Aorta (tissue), 5 donors: ENCODE data around the gene RIPK3. TPM values are rescaled to one million over a fixed set of nuclear protein-coding genes. Genes with fewer than 3 reads are reported as not detected.

Experiments used
- ATAC-seq: fragments of 200-7000 bp; cut with Tn5 transposase; one replicate; pipeline ENCODE4 v1.9.1; 2022; ENCODE audit warnings: moderate library complexity; ENCODE audit not compliant: low FRiP score
- DNase-seq, 2 donors: peaks; one replicate each; pipeline ENCODE4 v3.0.0-alpha.2; 2020
- H3K27ac ChIP-seq, 2 donors: one replicate each; pipeline ENCODE4 v1.5.1; 2013; ENCODE audit warnings: low read length in 2 of 2, mild to moderate bottlenecking in 2 of 2, moderate library complexity in 2 of 2, control low read depth in 1 of 2, inconsistent platforms in 1 of 2, low read depth in 1 of 2
- H3K27me3 ChIP-seq, 2 donors: one replicate each; pipeline ENCODE4 v1.6.1; 2013; ENCODE audit warnings: control low read depth in 1 of 2, low read length in 1 of 2, mild to moderate bottlenecking in 1 of 2, moderate library complexity in 1 of 2; ENCODE audit not compliant: insufficient read depth in 2 of 2, control insufficient read depth in 1 of 2
- H3K36me3 ChIP-seq, 2 donors: one replicate each; pipeline ENCODE4 v1.6.1; 2013; ENCODE audit warnings: control low read depth in 1 of 2, low read length in 1 of 2, mild to moderate bottlenecking in 1 of 2; ENCODE audit not compliant: insufficient read depth in 2 of 2, control insufficient read depth in 1 of 2
- H3K4me1 ChIP-seq, 2 donors: one replicate each; pipeline ENCODE4 v1.6.1; 2013; ENCODE audit warnings: low read length in 2 of 2, control low read depth in 1 of 2, mild to moderate bottlenecking in 1 of 2, moderate library complexity in 1 of 2; ENCODE audit not compliant: insufficient read depth in 2 of 2, control insufficient read depth in 1 of 2
- H3K4me3 ChIP-seq, 2 donors: one replicate each; pipeline ENCODE4 v1.5.1; 2013; ENCODE audit warnings: low read length in 2 of 2, control low read depth in 1 of 2, mild to moderate bottlenecking in 1 of 2
- H3K9me3 ChIP-seq: one replicate; pipeline ENCODE4 v1.6.1; 2013; ENCODE audit warnings: mild to moderate bottlenecking, low read length; ENCODE audit not compliant: control insufficient read depth
- WGBS, 2 donors: extraction: QIAGEN DNeasy Blood & Tissue Kit; methylation state at CpG; one replicate each; pipeline ENCODE4 v1.1.7; 2013; 5-methylcytosine and 5-hydroxymethylcytosine counted together
- intact Hi-C, 2 donors: fragments of 100-400 bp; cut with DNase I; formaldehyde crosslinking; loops; one replicate each; pipeline versions ENCODE4 v1.14.2 to v1.15.0; 2022
- polyA plus RNA-seq, 2 donors: library from polyadenylated mRNA; stranded (reverse); fragments of 200-250 nt; gene quantifications; one replicate each; pipeline ENCODE4 v1.2.3, GENCODE V29; 2013
- total RNA-seq, 2 donors: library from RNA; stranded (reverse); fragmentation: NEBNext Ultra II Directional; extraction: Animal tissue kit (Norgen Biotek cat#: 25700); gene quantifications; one replicate each; pipeline ENCODE4 v1.2.1, GENCODE V29; 2021
- donor health status: healthy with polysubstance abuse.
- donor health status: Bipolar disorder and iron deficiency.
- donor health status: DM: no; HTN: no; CAD: no.
- donor health status: DM: no; HTN: no; CAD: no.
- donor health status: DM: yes; HTN: yes; CAD: no.

The RIPK3 gene
- total and polyA plus RNA-seq, 4 donors: 4.0 to 15.8 (median 7.1) TPM

- Histone ChIP-seq H3K9me3 (no peaks in the 10 kb centered on the region), H3K27ac (no peak overlapping the region), H3K27me3 (no peaks in the 10 kb centered on the region), H3K4me1 (no peaks in the 10 kb centered on the region), H3K36me3 (peaks cover 0 to 6% of the 10 kb centered on the region in 2 donors), H3K4me3 (no peak overlapping the region)
- ATAC-seq: no peak
- intact Hi-C loops: no loop called here
- WGBS, 2 donors: 89 to 98% methylated on average over 5 of the region's 5 CpGs
- no peak for DNase-seq
These were observed 52.8 kb downstream of the RIPK3 start for GRCh38 chr14:24286996-24287395.

Other genes starting within 250 kb of the RIPK3 start
Only the 30 nearest of the 33 such genes appear.
- gene NRL, start 225.0 kb downstream of the RIPK3 start, total RNA-seq: 1 to 10 TPM; 1.1 to 1.4 TPM
- 1 to 10 TPM in 1 of 2 donors, under 1 TPM in 1; 0.63 to 1.3 TPM for gene NRL, start 225.0 kb downstream of the RIPK3 start, polyA plus RNA-seq
- under 1 TPM; 0.71 to 0.75 TPM for gene FITM1, start 209.3 kb downstream of the RIPK3 start, total RNA-seq
- under 1 TPM in 1 of 2 donors, not detected in 1; 0.56 TPM for gene FITM1, start 209.3 kb downstream of the RIPK3 start, polyA plus RNA-seq
- 100 to 1,000 TPM; 112 to 125 TPM for gene PSME1, start 203.8 kb downstream of the RIPK3 start, total RNA-seq
- gene PSME1, start 203.8 kb downstream of the RIPK3 start, polyA plus RNA-seq: 100 to 1,000 TPM; 206 to 210 TPM
- 10 to 100 TPM; 12.8 to 15.3 TPM for gene EMC9, start 198.4 kb downstream of the RIPK3 start, total RNA-seq
- 10 to 100 TPM; 18.3 to 41.9 TPM for gene EMC9, start 198.4 kb downstream of the RIPK3 start, polyA plus RNA-seq
- 10 to 100 TPM; 86.1 to 93.6 TPM for gene PSME2, start 193.4 kb downstream of the RIPK3 start, total RNA-seq
- gene PSME2, start 193.4 kb downstream of the RIPK3 start, polyA plus RNA-seq: 100 to 1,000 TPM; 142 to 261 TPM
- 10 to 100 TPM; 51.6 to 61.1 TPM for gene RNF31, start 192.5 kb downstream of the RIPK3 start, total RNA-seq
- 100 to 1,000 TPM in 1 of 2 donors, 1 to 10 TPM in 1; 9.1 to 167 TPM for gene RNF31, start 192.5 kb downstream of the RIPK3 start, polyA plus RNA-seq
- gene IRF9, start 178.7 kb downstream of the RIPK3 start, total RNA-seq: 100 to 1,000 TPM; 113 to 117 TPM
- gene IRF9, start 178.7 kb downstream of the RIPK3 start, polyA plus RNA-seq: 100 to 1,000 TPM in 1 of 2 donors, 10 to 100 TPM in 1; 56.0 to 111 TPM
- 10 to 100 TPM; 13.2 to 18.1 TPM for gene REC8, start 167.9 kb downstream of the RIPK3 start, total RNA-seq
- gene REC8, start 167.9 kb downstream of the RIPK3 start, polyA plus RNA-seq: 1 to 10 TPM; 2.4 to 8.2 TPM
- gene IPO4, start 151.2 kb downstream of the RIPK3 start, total RNA-seq: 10 to 100 TPM; 23.4 to 29.3 TPM
- gene IPO4, start 151.2 kb downstream of the RIPK3 start, polyA plus RNA-seq: 10 to 100 TPM in 1 of 2 donors, 1 to 10 TPM in 1; 3.4 to 11.6 TPM
- 10 to 100 TPM; 35.3 to 37.3 TPM for gene TM9SF1, start 144.6 kb downstream of the RIPK3 start, total RNA-seq
- 10 to 100 TPM; 15.8 to 35.0 TPM for gene TM9SF1, start 144.6 kb downstream of the RIPK3 start, polyA plus RNA-seq
- under 1 TPM in 1 of 2 donors, not detected in 1; 0.39 TPM for gene TSSK4, start 134.3 kb downstream of the RIPK3 start, total RNA-seq
- gene TSSK4, start 134.3 kb downstream of the RIPK3 start, polyA plus RNA-seq: not detected
- gene CHMP4A, start 126.5 kb downstream of the RIPK3 start, total RNA-seq: 10 to 100 TPM; 38.3 to 45.8 TPM
- gene CHMP4A, start 126.5 kb downstream of the RIPK3 start, polyA plus RNA-seq: 100 to 1,000 TPM; 130 to 179 TPM
- 10 to 100 TPM; 15.2 to 19.5 TPM for gene MDP1, start 123.9 kb downstream of the RIPK3 start, total RNA-seq
- 10 to 100 TPM; 38.7 to 49.6 TPM for gene MDP1, start 123.9 kb downstream of the RIPK3 start, polyA plus RNA-seq
- 100 to 1,000 TPM; 122 to 123 TPM for gene NEDD8, start 107.6 kb downstream of the RIPK3 start, total RNA-seq
- gene NEDD8, start 107.6 kb downstream of the RIPK3 start, polyA plus RNA-seq: 100 to 1,000 TPM; 222 to 345 TPM
- gene GMPR2, start 107.1 kb downstream of the RIPK3 start, total RNA-seq: 10 to 100 TPM; 44.6 to 59.1 TPM
- 10 to 100 TPM; 55.2 to 66.6 TPM for gene GMPR2, start 107.1 kb downstream of the RIPK3 start, polyA plus RNA-seq
- 10 to 100 TPM; 78.3 to 79.2 TPM for gene TINF2, start 97.4 kb downstream of the RIPK3 start, total RNA-seq
- 10 to 100 TPM; 40.9 to 48.0 TPM for gene TINF2, start 97.4 kb downstream of the RIPK3 start, polyA plus RNA-seq
- 1 to 10 TPM in 1 of 2 donors, under 1 TPM in 1; 0.52 to 5.7 TPM for gene TGM1, start 76.8 kb downstream of the RIPK3 start, total RNA-seq
- 1 to 10 TPM in 1 of 2 donors, under 1 TPM in 1; 0.88 to 1.3 TPM for gene TGM1, start 76.8 kb downstream of the RIPK3 start, polyA plus RNA-seq
- 10 to 100 TPM; 17.1 to 26.1 TPM for gene RABGGTA, start 68.4 kb downstream of the RIPK3 start, total RNA-seq
- gene RABGGTA, start 68.4 kb downstream of the RIPK3 start, polyA plus RNA-seq: 10 to 100 TPM; 19.0 to 40.0 TPM
- gene DHRS1, start 40.2 kb downstream of the RIPK3 start, total RNA-seq: 10 to 100 TPM; 21.2 to 27.3 TPM
- 10 to 100 TPM; 29.6 to 33.2 TPM for gene DHRS1, start 40.2 kb downstream of the RIPK3 start, polyA plus RNA-seq
- gene NOP9, start 40.1 kb downstream of the RIPK3 start, total RNA-seq: 10 to 100 TPM; 17.8 to 19.9 TPM
- gene NOP9, start 40.1 kb downstream of the RIPK3 start, polyA plus RNA-seq: 10 to 100 TPM in 1 of 2 donors, 1 to 10 TPM in 1; 7.9 to 10.8 TPM
- 10 to 100 TPM; 12.2 to 13.9 TPM for gene CIDEB, start 32.0 kb downstream of the RIPK3 start, total RNA-seq
- 10 to 100 TPM in 1 of 2 donors, 1 to 10 TPM in 1; 3.3 to 17.2 TPM for gene CIDEB, start 32.0 kb downstream of the RIPK3 start, polyA plus RNA-seq
- gene LTB4R2, start 29.9 kb downstream of the RIPK3 start, total RNA-seq: 1 to 10 TPM; 3.7 to 5.5 TPM
- under 1 TPM; 0.38 to 0.95 TPM for gene LTB4R2, start 29.9 kb downstream of the RIPK3 start, polyA plus RNA-seq
- 1 to 10 TPM; 7.0 to 8.2 TPM for gene LTB4R, start 28.5 kb downstream of the RIPK3 start, total RNA-seq
- 1 to 10 TPM; 2.9 to 5.2 TPM for gene LTB4R, start 28.5 kb downstream of the RIPK3 start, polyA plus RNA-seq
- 100 to 1,000 TPM in 1 of 2 donors, 10 to 100 TPM in 1; 45.7 to 111 TPM for gene ADCY4, start 4.9 kb downstream of the RIPK3 start, total RNA-seq
- 1 to 10 TPM in 1 of 2 donors, under 1 TPM in 1; 0.25 to 6.1 TPM for gene ADCY4, start 4.9 kb downstream of the RIPK3 start, polyA plus RNA-seq
- gene NFATC4, start 28.2 kb upstream of the RIPK3 start, total RNA-seq: 100 to 1,000 TPM in 1 of 2 donors, 10 to 100 TPM in 1; 85.5 to 121 TPM
- gene NFATC4, start 28.2 kb upstream of the RIPK3 start, polyA plus RNA-seq: 100 to 1,000 TPM in 1 of 2 donors, 10 to 100 TPM in 1; 23.0 to 572 TPM
- 10 to 100 TPM; 11.2 to 31.6 TPM for gene NYNRIN, start 59.0 kb upstream of the RIPK3 start, total RNA-seq
- gene NYNRIN, start 59.0 kb upstream of the RIPK3 start, polyA plus RNA-seq: 1 to 10 TPM; 1.8 to 5.2 TPM
- 10 to 100 TPM in 1 of 2 donors, 1 to 10 TPM in 1; 4.3 to 10.2 TPM for gene CBLN3, start 89.7 kb upstream of the RIPK3 start, total RNA-seq
- gene CBLN3, start 89.7 kb upstream of the RIPK3 start, polyA plus RNA-seq: 1 to 10 TPM; 1.3 to 5.6 TPM
- gene KHNYN, start 90.0 kb upstream of the RIPK3 start, total RNA-seq: 10 to 100 TPM; 49.9 to 64.9 TPM
- gene KHNYN, start 90.0 kb upstream of the RIPK3 start, polyA plus RNA-seq: 10 to 100 TPM; 15.2 to 34.7 TPM
- 10 to 100 TPM; 46.0 to 62.3 TPM for gene SDR39U1, start 102.8 kb upstream of the RIPK3 start, total RNA-seq
- 100 to 1,000 TPM in 1 of 2 donors, 10 to 100 TPM in 1; 24.0 to 163 TPM for gene SDR39U1, start 102.8 kb upstream of the RIPK3 start, polyA plus RNA-seq
- 1 to 10 TPM in 1 of 2 donors, under 1 TPM in 1; 0.52 to 2.8 TPM for gene CMA1, start 168.3 kb upstream of the RIPK3 start, total RNA-seq
- gene CMA1, start 168.3 kb upstream of the RIPK3 start, polyA plus RNA-seq: not detected